Measurements from ENCODE around the gene OSER1. TPM values are rescaled to one million over a fixed set of nuclear protein-coding genes. Genes with fewer than 3 reads are reported as not detected.

Gene OSER1
- total and polyA plus RNA-seq, 9 of the 15 experiments (the other 6 are each of a cell fraction or from before 2014, with no cell fraction given), result 15.5 to 57.3 (median 19.9) TPM

DNA sequence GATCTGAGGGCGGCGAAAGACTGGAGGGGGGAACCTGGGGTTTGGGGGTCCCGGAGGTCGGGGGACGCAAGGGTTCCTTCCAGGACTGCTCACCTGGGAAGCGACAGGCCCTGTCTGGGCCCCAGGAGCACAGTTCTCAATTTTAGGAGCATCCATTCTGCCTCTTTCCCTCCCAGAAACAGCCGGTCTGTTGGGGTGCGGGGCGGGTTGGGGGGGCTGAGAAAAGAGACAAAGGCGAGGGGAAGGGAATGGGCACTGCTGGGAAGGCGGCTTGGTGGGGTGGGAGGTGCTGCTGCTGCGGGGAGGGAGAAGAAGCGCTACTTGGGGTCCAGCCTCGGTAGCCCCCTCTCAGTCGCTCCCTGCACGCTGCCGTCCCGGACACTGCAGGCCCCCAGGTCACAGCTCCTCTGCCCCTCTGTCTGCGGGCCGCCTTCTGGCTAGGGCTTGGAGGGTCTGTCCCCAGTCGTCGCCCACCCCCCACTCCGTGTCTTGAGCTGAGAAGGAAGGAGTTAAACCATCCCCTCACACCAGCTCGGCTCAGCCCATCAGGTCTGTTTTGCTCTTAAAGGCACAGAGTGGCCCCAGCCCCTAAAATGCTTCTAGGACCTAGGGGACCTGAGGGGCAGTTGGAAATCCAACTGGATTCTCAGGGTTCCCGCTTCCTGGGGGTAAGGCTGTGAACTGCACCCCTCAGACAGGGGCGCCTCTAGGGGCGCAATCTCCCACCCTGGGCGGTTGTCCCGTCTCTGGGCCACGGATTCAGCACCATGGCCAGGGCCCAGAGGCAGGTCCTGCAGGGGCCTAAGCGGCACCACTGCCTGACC is 37.2 kb upstream of the OSER1 start (continued):
- TF ChIP-seq, protein P1, sequence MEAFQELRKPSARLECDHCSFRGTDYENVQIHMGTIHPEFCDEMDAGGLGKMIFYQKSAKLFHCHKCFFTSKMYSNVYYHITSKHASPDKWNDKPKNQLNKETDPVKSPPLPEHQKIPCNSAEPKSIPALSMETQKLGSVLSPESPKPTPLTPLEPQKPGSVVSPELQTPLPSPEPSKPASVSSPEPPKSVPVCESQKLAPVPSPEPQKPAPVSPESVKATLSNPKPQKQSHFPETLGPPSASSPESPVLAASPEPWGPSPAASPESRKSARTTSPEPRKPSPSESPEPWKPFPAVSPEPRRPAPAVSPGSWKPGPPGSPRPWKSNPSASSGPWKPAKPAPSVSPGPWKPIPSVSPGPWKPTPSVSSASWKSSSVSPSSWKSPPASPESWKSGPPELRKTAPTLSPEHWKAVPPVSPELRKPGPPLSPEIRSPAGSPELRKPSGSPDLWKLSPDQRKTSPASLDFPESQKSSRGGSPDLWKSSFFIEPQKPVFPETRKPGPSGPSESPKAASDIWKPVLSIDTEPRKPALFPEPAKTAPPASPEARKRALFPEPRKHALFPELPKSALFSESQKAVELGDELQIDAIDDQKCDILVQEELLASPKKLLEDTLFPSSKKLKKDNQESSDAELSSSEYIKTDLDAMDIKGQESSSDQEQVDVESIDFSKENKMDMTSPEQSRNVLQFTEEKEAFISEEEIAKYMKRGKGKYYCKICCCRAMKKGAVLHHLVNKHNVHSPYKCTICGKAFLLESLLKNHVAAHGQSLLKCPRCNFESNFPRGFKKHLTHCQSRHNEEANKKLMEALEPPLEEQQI (IDR thresholded peaks at IDR 0.05), result peak; percentile 58; the same call in 1 of the 2 replicates
- TF ChIP-seq SRF (CRISPR knock-in tag; IDR thresholded peaks at IDR 0.05) (0 out of 4 replicates have a peak, but pooled peaks of 1 of the 2 experiments have one; percentile 29), TCF7 (IDR thresholded peaks at IDR 0.05; ENCODE audit: borderline replicate concordance) (no peak), XRCC5 (IDR thresholded peaks at IDR 0.05; ENCODE audit: low read depth, low read length) (0 out of 2 replicates have a peak, but pooled peaks have one; percentile 57), GTF2F1 (IDR thresholded peaks at IDR 0.05; ENCODE audit: low read depth, low read length) (no peak), DDX20 (tag; IDR thresholded peaks at IDR 0.05; ENCODE audit: low read depth) (no peak), NR2C2 (CRISPR knock-in tag; IDR thresholded peaks at IDR 0.05) (peak; percentile 41; the same call in 1 of the 2 replicates), NR2C2 (tag; IDR thresholded peaks at IDR 0.05) (no peak), ZBTB1 (CRISPR knock-in tag; IDR thresholded peaks at IDR 0.05; ENCODE audit: borderline replicate concordance, low read depth) (0 out of 2 replicates have a peak, but pooled peaks have one; percentile 28), ZBTB7A (IDR thresholded peaks at IDR 0.05; ENCODE audit: borderline replicate concordance, control insufficient read depth, low read depth, low read length) (peak; percentile 73), EHMT2 (IDR thresholded peaks at IDR 0.05) (peak; percentile 97), HDAC2 (IDR thresholded peaks at IDR 0.05) (no peak)
- TF ChIP-seq, protein P2, sequence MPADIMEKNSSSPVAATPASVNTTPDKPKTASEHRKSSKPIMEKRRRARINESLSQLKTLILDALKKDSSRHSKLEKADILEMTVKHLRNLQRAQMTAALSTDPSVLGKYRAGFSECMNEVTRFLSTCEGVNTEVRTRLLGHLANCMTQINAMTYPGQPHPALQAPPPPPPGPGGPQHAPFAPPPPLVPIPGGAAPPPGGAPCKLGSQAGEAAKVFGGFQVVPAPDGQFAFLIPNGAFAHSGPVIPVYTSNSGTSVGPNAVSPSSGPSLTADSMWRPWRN (IDR thresholded peaks at IDR 0.05; ENCODE audit: low read depth), result no peak
- TF ChIP-seq, protein P3, sequence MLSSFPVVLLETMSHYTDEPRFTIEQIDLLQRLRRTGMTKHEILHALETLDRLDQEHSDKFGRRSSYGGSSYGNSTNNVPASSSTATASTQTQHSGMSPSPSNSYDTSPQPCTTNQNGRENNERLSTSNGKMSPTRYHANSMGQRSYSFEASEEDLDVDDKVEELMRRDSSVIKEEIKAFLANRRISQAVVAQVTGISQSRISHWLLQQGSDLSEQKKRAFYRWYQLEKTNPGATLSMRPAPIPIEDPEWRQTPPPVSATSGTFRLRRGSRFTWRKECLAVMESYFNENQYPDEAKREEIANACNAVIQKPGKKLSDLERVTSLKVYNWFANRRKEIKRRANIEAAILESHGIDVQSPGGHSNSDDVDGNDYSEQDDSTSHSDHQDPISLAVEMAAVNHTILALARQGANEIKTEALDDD (IDR thresholded peaks at IDR 0.05), result no peak
- TF ChIP-seq, protein P4, sequence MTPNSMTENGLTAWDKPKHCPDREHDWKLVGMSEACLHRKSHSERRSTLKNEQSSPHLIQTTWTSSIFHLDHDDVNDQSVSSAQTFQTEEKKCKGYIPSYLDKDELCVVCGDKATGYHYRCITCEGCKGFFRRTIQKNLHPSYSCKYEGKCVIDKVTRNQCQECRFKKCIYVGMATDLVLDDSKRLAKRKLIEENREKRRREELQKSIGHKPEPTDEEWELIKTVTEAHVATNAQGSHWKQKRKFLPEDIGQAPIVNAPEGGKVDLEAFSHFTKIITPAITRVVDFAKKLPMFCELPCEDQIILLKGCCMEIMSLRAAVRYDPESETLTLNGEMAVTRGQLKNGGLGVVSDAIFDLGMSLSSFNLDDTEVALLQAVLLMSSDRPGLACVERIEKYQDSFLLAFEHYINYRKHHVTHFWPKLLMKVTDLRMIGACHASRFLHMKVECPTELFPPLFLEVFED (CRISPR knock-in tag; conservative IDR thresholded peaks at IDR 0.05), result no peak
